Lower leg skin (tissue), 4 donors: ENCODE results near the gene MYL5. TPM values are rescaled to one million over a fixed set of nuclear protein-coding genes. Genes with fewer than 3 reads are reported as not detected.
"Not testable (repeated sequence)": the region's sequence is repeated elsewhere in the genome, so short reads cannot be mapped to it uniquely, and the experiment has no call there.

Source experiments
- DNase-seq, 2 donors: peaks; one replicate each; pipeline ENCODE4 v3.0.0-alpha.2; 2019; ENCODE audit warnings: low spot score in 2 of 2
- H3K4me3 ChIP-seq: fragments of 200-600 bp; sonication (generic); 2 replicates; pipeline ENCODE4 v1.5.1; 2017; ENCODE audit warnings: mild to moderate bottlenecking, low read depth; ENCODE audit not compliant: poor library complexity, severe bottlenecking
- CTCF ChIP-seq, 3 donors: fragments of 450-650 bp; IDR thresholded peaks; one replicate each; pipeline ENCODE4 v1.5.1; 2016; ENCODE audit warnings: antibody characterized with exemption in 3 of 3, mild to moderate bottlenecking in 3 of 3, moderate library complexity in 2 of 3
- POLR2A ChIP-seq, 2 donors: fragments of 450-650 bp; IDR thresholded peaks; one replicate each; pipeline ENCODE4 v1.6.1; 2016 to 2017; ENCODE audit warnings: antibody characterized with exemption in 2 of 2, mild to moderate bottlenecking in 1 of 2, moderate library complexity in 1 of 2
- WGBS, 2 donors: methylation state at CpG; one replicate each; pipeline ENCODE4 v1.1.5; 2018; 5-methylcytosine and 5-hydroxymethylcytosine counted together
- intact Hi-C: fragments of 100-400 bp; cut with DNase I; formaldehyde crosslinking; loops from one replicate; pipeline ENCODE4 v1.15.0; 2023; ENCODE audit warnings: low total_unique reads
- total RNA-seq, 4 donors: library from RNA; depleted of rRNA; stranded (reverse); fragments of >200 nt; gene quantifications; one replicate each; pipeline ENCODE4 v1.1.0, GENCODE V29; 2016

MYL5 gene
- total RNA-seq, 4 donors from 2014 or later, result 7.2 to 31.4 (median 7.7) TPM

DNA sequence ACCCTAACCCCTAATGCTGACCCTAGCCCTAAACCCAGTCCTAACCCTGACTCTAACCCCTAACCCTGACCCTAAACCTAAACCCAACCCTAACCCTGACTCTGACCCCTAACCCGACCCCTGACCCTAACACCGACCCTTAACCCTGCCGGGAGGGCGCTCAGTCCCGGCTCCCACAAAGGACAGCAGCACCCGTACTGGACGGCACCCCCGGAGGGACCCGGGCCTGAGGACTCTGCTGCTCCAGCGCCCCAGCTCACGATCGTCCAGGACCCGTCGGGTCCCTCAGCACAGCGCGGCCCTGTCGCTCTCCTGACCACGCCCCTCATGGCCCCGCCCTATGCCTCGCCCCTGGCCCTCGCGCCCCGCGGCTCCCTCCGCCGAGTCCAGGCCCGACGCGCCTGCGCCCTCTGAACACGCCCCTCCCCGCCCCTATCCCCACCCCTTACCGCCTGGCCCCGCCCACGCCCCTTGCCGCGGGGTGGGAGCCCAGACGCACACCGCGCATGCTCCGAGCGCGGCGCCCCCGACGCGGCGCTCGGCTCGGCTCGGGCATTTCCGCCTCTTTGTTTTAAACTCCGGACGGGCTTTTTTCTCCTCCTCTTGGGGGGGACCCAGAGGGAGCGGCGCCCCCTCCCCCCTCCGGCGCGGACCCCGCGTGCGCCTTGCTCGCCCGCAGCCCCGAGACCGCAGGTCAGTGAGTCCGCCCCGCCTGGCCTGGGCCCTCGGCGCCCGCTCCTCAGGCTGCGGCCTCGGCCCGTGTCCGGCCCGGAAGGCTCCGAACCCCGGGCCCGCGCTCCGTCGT lies 31.1 kb downstream of the MYL5 start, which contains the start of gene PCGF3:
Gene PCGF3, plus strand, starts transcription at position 555 of the 805 bp plus-strand sequence. CDS start 27,849 bp downstream, outside the sequence.
- no peak for TF ChIP-seq POLR2A (IDR thresholded peaks at IDR 0.05)
- TF ChIP-seq CTCF (IDR thresholded peaks at IDR 0.05), result no peak
- intact Hi-C loops, result no loop called here
- WGBS, 2 donors, result 2% methylated on average over 36 to 45 of the region's 82 CpGs

DNA sequence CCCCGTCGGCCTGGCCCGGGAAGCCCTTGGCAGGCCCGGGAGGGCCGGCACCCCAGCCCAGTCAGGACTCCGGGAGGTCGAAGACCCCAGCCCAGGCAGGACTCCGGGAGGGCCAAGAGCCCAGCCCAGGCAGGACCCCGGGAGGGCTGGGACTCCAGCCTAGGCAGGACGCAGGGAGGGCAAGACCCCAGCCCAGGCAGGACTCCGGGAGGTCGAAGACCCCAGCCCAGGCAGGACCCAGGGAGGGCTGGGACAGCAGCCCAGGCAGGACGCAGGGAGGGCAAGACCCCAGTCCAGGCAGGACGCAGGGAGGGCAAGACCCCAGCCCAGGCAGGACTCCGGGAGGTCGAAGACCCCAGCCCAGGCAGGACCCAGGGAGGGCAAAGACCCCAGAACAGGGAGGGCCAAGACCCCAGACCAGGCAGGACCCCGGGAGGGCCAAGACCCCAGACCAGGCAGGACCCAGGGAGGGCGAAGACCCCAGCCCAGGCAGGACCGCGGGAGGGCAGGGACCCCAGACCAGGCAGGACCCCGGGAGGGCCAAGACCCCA lies 31.8 kb downstream of the MYL5 start:
- 2 to 5% methylated on average over 12 to 20 of the region's 21 CpGs for WGBS, 2 donors
- peak overlapping the region; percentile 96 for H3K4me3 ChIP-seq
- intact Hi-C loops, DNase-seq: not testable (repeated sequence)

More for the DNA sequence above, 31.1 kb downstream of the MYL5 start, which contains the start of gene PCGF3:
- peak within 1 kb of the TSS; percentile 96 for H3K4me3 ChIP-seq
- DNase-seq, result peak; percentile 94 to 99

DNA sequence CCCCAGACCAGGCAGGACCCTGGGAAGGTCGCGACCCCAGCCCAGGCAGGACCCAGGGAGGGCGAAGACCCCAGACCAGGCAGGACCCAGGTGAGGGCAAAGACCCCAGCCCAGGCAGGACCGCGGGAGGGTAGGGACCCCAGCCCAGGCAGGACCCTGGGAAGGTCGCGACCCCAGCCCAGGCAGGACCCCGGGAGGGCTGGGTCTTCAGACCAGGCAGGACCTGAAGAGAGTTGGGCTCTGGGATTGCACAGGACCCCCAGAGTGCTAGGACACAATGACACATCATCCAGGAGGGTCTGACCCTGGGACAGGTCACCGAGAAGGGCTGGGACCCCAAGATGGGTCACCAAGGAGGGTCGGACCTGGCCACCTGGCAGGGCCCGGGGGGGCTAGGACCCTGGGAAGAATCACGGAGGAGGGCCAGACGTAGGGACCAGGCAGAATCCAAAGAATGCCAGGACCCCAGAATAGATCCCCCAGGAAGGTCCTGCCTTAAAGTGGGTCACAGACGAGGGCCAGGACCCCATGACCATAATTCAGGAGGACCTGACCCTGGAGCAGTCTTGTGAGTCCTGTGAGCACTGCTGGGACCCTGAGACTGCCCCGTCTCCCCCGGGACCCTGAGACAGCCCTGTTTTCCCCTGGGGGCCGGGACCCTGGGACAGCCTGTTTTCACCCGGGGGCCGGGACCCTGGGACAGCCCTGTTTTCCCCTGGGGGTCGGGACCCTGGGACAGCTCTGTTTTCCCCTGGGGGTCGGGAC lies 32.7 kb downstream of the MYL5 start:
- intact Hi-C loops, result no loop called here
- TF ChIP-seq POLR2A (IDR thresholded peaks at IDR 0.05) (no peak), CTCF (IDR thresholded peaks at IDR 0.05) (no peak)
- no peak for DNase-seq
- WGBS, 2 donors, result 40 to 46% methylated on average over 15 to 16 of the region's 21 CpGs
- H3K4me3 ChIP-seq, result no peak overlapping the region

DNA sequence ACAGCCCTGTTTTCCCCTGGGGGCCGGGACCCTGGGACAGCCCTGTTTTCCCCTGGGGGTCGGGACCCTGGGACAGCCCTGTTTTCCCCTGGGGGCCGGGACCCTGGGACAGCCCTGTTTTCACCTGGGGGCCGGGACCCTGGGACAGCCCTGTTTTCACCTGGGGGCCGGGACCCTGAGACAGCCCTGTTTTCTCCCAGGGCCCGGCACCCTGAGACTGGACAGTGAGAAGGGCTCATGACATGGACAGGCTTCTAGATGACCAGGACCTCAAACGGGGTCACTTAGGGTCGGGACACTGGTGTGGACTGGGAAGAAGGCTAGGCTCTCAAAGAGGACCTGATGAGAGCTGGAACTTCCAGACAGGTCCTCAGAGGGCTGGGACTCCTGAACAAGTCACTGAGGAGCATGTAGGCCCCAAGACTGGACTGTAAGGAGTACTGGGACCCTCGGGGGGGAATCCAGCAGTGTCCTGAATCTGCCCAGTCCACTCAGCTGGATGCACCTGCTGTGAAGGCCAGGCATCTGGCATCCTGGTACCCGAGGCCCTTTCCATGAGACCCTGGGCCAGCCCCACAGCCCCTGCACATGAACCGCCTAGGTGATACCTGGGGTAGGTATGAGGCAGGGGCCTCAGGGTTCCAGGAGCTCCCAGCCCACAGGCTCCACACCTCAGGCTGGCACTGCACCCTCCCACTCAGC lies 33.7 kb downstream of the MYL5 start:
- intact Hi-C loops, result no loop called here
- no peak overlapping the region for H3K4me3 ChIP-seq
- TF ChIP-seq CTCF (IDR thresholded peaks at IDR 0.05) (no peak), POLR2A (IDR thresholded peaks at IDR 0.05) (no peak)
- 84 to 93% methylated on average over 6 of the region's 11 CpGs for WGBS, 2 donors
- no peak for DNase-seq

- DNase-seq, result no peak
- no peak overlapping the region for H3K4me3 ChIP-seq
- TF ChIP-seq POLR2A (IDR thresholded peaks at IDR 0.05) (no peak), CTCF (IDR thresholded peaks at IDR 0.05) (no peak)
- intact Hi-C loops, result no loop called here
- WGBS, 2 donors, result 86 to 92% methylated on average over 6 of the region's 6 CpGs
Measured at GRCh38 chr4:708631-708933, 34.2 kb downstream of the MYL5 start.
